Type B pancreatic cell (in vitro differentiated cells): ENCODE results near the gene DOCK1. TPM values are rescaled to one million over a fixed set of nuclear protein-coding genes. Genes with fewer than 3 reads are reported as not detected.

Experiments used
- DNase-seq: peaks from one replicate; pipeline ENCODE4 v3.0.0; 2021; ENCODE audit warnings: mixed read lengths; ENCODE audit not compliant: unreplicated experiment; ENCODE audit errors: extremely low spot score
- H3K27ac Mint-ChIP-seq: 2 replicates; pipeline ENCODE4 v1.8.0; 2021; ENCODE audit warnings: mild to moderate bottlenecking, mixed read lengths
- H3K27me3 Mint-ChIP-seq: 2 replicates; pipeline ENCODE4 v1.8.0; 2021; ENCODE audit warnings: mixed read lengths
- H3K36me3 Mint-ChIP-seq: 2 replicates; pipeline ENCODE4 v1.8.0; 2021; ENCODE audit warnings: mixed read lengths
- H3K4me1 Mint-ChIP-seq: one replicate; pipeline ENCODE4 v1.8.0; 2021; ENCODE audit warnings: mixed read lengths; ENCODE audit not compliant: unreplicated experiment
- H3K4me3 Mint-ChIP-seq: 2 replicates; pipeline ENCODE4 v1.8.0; 2021; ENCODE audit warnings: mild to moderate bottlenecking, mixed read lengths
- H3K9me3 Mint-ChIP-seq: 2 replicates; pipeline ENCODE4 v1.8.0; 2021; ENCODE audit warnings: mixed read lengths
- total RNA-seq: library from RNA; stranded (reverse); gene quantifications from 2 replicates; pipeline ENCODE4 v1.2.1, GENCODE V29; 2021; ENCODE audit warnings: low replicate concordance
- TF ChIP-seq, protein P1 (sequence below): fragments of 200-600 bp; sonication (generic); conservative IDR thresholded peaks from 2 replicates; pipeline ENCODE4 v1.5.0; 2021; ENCODE audit warnings: antibody characterized with exemption, mild to moderate bottlenecking

Gene DOCK1
- total RNA-seq, 1 donor from 2014 or later, result 67.4 TPM

DNA sequence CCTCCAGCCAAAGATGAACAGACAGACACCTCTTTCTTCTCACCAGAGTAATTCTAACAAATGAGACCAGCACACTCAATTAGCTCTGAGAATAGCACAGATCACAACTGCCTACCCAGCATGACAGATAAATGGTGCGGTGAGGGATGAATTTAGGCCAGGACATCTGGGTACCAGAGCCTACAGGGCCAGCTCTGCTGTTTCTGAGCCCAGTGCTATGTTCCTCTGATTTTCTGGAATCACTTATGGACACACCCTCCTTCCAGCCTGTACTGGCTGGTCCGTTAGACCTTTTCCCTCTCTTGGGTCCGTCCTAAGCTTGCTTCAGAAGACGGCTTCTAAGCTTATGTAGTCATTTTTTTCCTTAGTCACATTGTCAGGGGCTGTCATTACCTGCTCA, 217.6 kb downstream of the DOCK1 start:
- no peaks in the 10 kb centered on the region for H3K9me3 Mint-ChIP-seq
- no peak overlapping the region for H3K4me3 Mint-ChIP-seq
- H3K4me1 Mint-ChIP-seq, result no peaks in the 10 kb centered on the region
- H3K36me3 Mint-ChIP-seq, result peaks cover 7% of the 10 kb centered on the region
- TF ChIP-seq, protein P1, sequence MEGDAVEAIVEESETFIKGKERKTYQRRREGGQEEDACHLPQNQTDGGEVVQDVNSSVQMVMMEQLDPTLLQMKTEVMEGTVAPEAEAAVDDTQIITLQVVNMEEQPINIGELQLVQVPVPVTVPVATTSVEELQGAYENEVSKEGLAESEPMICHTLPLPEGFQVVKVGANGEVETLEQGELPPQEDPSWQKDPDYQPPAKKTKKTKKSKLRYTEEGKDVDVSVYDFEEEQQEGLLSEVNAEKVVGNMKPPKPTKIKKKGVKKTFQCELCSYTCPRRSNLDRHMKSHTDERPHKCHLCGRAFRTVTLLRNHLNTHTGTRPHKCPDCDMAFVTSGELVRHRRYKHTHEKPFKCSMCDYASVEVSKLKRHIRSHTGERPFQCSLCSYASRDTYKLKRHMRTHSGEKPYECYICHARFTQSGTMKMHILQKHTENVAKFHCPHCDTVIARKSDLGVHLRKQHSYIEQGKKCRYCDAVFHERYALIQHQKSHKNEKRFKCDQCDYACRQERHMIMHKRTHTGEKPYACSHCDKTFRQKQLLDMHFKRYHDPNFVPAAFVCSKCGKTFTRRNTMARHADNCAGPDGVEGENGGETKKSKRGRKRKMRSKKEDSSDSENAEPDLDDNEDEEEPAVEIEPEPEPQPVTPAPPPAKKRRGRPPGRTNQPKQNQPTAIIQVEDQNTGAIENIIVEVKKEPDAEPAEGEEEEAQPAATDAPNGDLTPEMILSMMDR, result no peak
- DNase-seq, result no peak
- no peak overlapping the region for H3K27ac Mint-ChIP-seq
- no peaks in the 10 kb centered on the region for H3K27me3 Mint-ChIP-seq

DNA sequence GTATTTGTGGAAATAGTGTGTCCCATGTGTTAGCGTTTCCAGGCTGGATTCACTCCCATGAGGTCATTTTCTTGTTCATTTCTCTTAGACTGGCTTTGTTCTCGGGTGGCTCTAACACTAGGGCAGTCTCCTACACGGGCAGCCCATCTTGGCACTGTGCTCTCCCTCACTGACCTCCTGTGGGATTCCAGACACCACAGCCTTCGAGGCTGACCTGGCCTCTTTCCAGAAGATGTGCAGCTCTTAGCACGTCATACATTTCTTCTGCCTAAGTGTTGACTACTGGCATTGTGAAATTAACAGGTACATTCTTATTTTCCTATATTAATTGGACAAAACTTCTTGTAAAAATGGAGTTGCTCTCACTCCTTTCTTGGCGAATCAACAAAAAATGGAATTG, 218.4 kb downstream of the DOCK1 start:
- H3K9me3 Mint-ChIP-seq, result no peaks in the 10 kb centered on the region
- no peaks in the 10 kb centered on the region for H3K27me3 Mint-ChIP-seq
- H3K4me1 Mint-ChIP-seq, result no peaks in the 10 kb centered on the region
- TF ChIP-seq, protein P1, result no peak
- DNase-seq, result no peak
- no peak overlapping the region for H3K27ac Mint-ChIP-seq
- peaks cover 15% of the 10 kb centered on the region for H3K36me3 Mint-ChIP-seq
- no peak overlapping the region for H3K4me3 Mint-ChIP-seq

DNA sequence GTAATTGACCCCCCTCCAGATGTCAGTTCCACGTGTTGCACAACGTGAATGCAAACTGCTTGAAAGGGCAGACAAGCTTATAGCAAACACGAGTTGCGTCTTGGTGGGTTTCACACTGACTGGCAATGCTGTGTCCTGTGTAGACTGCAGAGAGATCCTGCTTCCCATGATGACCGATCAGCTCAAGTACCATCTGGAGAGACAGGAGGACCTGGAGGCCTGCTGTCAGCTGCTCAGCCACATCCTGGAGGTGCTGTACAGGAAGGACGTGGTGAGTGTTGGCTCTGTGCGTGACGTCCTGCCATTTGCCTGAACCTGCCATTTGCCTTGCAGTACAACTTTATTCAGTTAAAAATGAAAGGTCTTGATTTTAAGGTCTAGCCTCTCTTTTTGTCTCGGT, 220.1 kb downstream of the DOCK1 start:
- H3K4me3 Mint-ChIP-seq, result no peak overlapping the region
- no peaks in the 10 kb centered on the region for H3K9me3 Mint-ChIP-seq
- DNase-seq, result no peak
- peaks cover 17% of the 10 kb centered on the region for H3K36me3 Mint-ChIP-seq
- H3K27me3 Mint-ChIP-seq, result no peaks in the 10 kb centered on the region
- H3K4me1 Mint-ChIP-seq, result no peaks in the 10 kb centered on the region
- TF ChIP-seq, protein P1, result no peak
- H3K27ac Mint-ChIP-seq, result no peak overlapping the region

DNA sequence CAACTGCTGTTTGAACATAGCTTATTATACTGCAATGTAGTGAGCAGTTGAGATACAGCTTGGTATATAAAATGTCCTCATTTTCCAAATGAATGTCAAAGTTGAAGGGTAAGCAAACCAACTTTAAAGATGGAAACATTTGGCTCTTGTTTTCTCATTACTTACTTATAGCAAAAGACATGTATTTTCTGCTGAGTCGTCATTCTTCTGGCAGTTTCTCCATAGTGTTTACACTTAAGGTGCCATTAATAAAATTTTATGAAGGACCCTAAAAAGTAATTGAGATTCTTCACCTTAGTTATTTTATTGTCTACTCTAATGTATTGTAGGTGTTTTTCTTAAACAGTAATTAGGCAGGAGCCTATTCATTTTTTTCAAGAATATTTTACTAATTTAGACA, 222.6 kb downstream of the DOCK1 start:
- H3K27me3 Mint-ChIP-seq, result no peaks in the 10 kb centered on the region
- no peaks in the 10 kb centered on the region for H3K4me1 Mint-ChIP-seq
- H3K36me3 Mint-ChIP-seq, result peaks cover 21% of the 10 kb centered on the region
- TF ChIP-seq, protein P1, result no peak
- no peak overlapping the region for H3K27ac Mint-ChIP-seq
- DNase-seq, result no peak
- H3K9me3 Mint-ChIP-seq, result no peaks in the 10 kb centered on the region
- H3K4me3 Mint-ChIP-seq, result no peak overlapping the region

DNA sequence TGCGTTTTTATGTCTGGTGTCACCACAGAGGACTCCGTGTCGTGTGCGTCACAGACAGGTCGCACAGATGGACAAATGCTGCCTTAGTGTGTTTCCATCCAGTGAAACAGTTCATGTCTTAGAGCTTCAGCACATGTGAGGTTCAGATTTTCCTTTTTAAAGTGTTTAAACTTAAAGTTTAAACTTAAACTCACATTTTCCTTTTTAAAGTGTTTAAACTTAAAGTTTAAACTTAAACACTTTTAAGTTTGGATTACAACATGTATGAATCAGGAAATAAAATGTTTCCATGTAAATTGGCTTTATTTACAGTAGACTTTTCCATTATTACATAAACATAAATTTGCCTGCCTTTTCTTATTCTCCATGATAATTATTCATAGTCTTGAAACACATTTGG, 223.9 kb downstream of the DOCK1 start:
- TF ChIP-seq, protein P1, result no peak
- DNase-seq, result no peak
- no peaks in the 10 kb centered on the region for H3K27me3 Mint-ChIP-seq

DNA sequence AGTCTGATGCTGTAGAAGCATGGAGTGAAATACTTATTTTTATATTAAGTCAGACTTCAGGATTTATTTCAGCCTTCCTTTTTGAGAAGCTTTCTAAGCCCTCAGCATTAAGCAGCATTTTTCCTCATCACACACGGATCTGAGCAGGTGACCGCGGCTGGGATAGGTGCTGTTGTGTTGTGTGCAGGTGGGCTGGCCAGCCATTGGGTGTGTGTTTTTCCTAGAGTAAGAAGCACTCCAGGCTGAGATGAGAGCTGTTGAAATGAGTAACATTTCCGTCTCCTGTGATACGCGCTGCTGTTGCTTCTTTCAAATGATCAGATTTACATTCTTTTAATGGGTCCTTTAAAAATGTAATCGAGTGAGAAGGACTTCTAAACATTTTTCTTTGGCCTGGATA, 227.2 kb downstream of the DOCK1 start:
- no peaks in the 10 kb centered on the region for H3K27me3 Mint-ChIP-seq
- TF ChIP-seq, protein P1, result no peak
- peaks cover 24% of the 10 kb centered on the region for H3K36me3 Mint-ChIP-seq
- no peaks in the 10 kb centered on the region for H3K9me3 Mint-ChIP-seq
- no peak overlapping the region for H3K27ac Mint-ChIP-seq
- no peaks in the 10 kb centered on the region for H3K4me1 Mint-ChIP-seq
- no peak for DNase-seq
- H3K4me3 Mint-ChIP-seq, result no peak overlapping the region

More for the DNA sequence above, 223.9 kb downstream of the DOCK1 start:
- Mint-ChIP-seq H3K9me3 (no peaks in the 10 kb centered on the region), H3K27ac (no peak overlapping the region), H3K4me3 (no peak overlapping the region), H3K4me1 (no peaks in the 10 kb centered on the region), H3K36me3 (peaks cover 21% of the 10 kb centered on the region)
